ENCODE measurements around the gene MRPL37. TPM values are rescaled to one million over a fixed set of nuclear protein-coding genes. Genes with fewer than 3 reads are reported as not detected.

Gene MRPL37
- polyA plus RNA-seq, 3 donors: 7.5 to 47.8 (median 42.5) TPM

GRCh38 chr1:54156201-54156600 is 43.8 kb upstream of the MRPL37 start:
- Histone ChIP-seq H3K4me3 (replicated peaks in 1 of 3; ENCODE audit: low read depth in 2 of 3, low read length in 3 of 3) (no peak overlapping the region), H3K9ac (ENCODE audit: insufficient read depth, low read length, poor library complexity, severe bottlenecking) (no peak overlapping the region), H3K27me3 (ENCODE audit: control insufficient read depth in 2 of 2, insufficient read depth in 2 of 2, low read length in 2 of 2) (no peaks in the 10 kb centered on the region), H3K79me2 (ENCODE audit: insufficient read depth, low read length) (no peaks in the 10 kb centered on the region), H3K4me1 (ENCODE audit: control insufficient read depth in 1 of 2, insufficient read depth in 2 of 2, low read length in 2 of 2) (peaks cover 4% of the 10 kb centered on the region in 2 donors), H3K4me2 (replicated peaks; ENCODE audit: extremely low read depth, low read length, poor library complexity, severe bottlenecking) (no peak overlapping the region), H2AFZ (ENCODE audit: insufficient read depth, low read depth, low read length, poor library complexity, severe bottlenecking) (no peak overlapping the region), H3K36me3 (replicated peaks in 1 of 2; ENCODE audit: control insufficient read depth in 1 of 2, insufficient read depth in 2 of 2, low read length in 2 of 2) (no peaks in the 10 kb centered on the region), H3K9me3 (replicated peaks in 1 of 2; ENCODE audit: control insufficient read depth in 1 of 2, insufficient read depth in 1 of 2, low read length in 2 of 2) (no peaks in the 10 kb centered on the region), H4K20me1 (ENCODE audit: insufficient read depth, low read length) (no peaks in the 10 kb centered on the region), H3K27ac (ENCODE audit: low read depth in 1 of 2, low read length in 2 of 2) (no peak overlapping the region)
- H3K9me3 Mint-ChIP-seq: peaks cover 0 to 7% (median 0%) of the 10 kb centered on the region in 7 donors
- TF ChIP-seq CTCF (IDR thresholded peaks at IDR 0.05): no peak
- no peak overlapping the region for H3K4me3 Mint-ChIP-seq
- H3K36me3 Mint-ChIP-seq: no peaks in the 10 kb centered on the region
- intact Hi-C loops (cut with micrococcal nuclease): no loop called here
- WGBS (ENCODE audit: insufficient coverage): 67% methylated on average over 1 of the region's 3 CpGs
- no peak overlapping the region for H3K27ac Mint-ChIP-seq
- DNase-seq: no peak
- peaks cover 0 to 3% (median 0%) of the 10 kb centered on the region in 3 donors for H3K27me3 Mint-ChIP-seq (ENCODE audit: low read depth in 3 of 3)
- peaks cover 14% of the 10 kb centered on the region for H3K4me1 Mint-ChIP-seq

- no peak for DNase-seq
- no peaks in the 10 kb centered on the region for H3K36me3 ChIP-seq (replicated peaks in 1 of 2; ENCODE audit: control insufficient read depth in 1 of 2, insufficient read depth in 2 of 2, low read length in 2 of 2)
- H3K4me3 ChIP-seq (replicated peaks in 1 of 3; ENCODE audit: low read depth in 2 of 3, low read length in 3 of 3): no peak overlapping the region
- no peaks in the 10 kb centered on the region for H3K36me3 Mint-ChIP-seq
- H3K79me2 ChIP-seq (ENCODE audit: insufficient read depth, low read length): no peaks in the 10 kb centered on the region
- peaks cover 14% of the 10 kb centered on the region for H3K4me1 Mint-ChIP-seq
- H3K9ac ChIP-seq (ENCODE audit: insufficient read depth, low read length, poor library complexity, severe bottlenecking): no peak overlapping the region
- no peak overlapping the region for H3K4me3 Mint-ChIP-seq
- H3K4me2 ChIP-seq (replicated peaks; ENCODE audit: extremely low read depth, low read length, poor library complexity, severe bottlenecking): no peak overlapping the region
- H2AFZ ChIP-seq (ENCODE audit: insufficient read depth, low read depth, low read length, poor library complexity, severe bottlenecking): no peak overlapping the region
- H3K27ac ChIP-seq (ENCODE audit: low read depth in 1 of 2, low read length in 2 of 2): no peak overlapping the region
- H3K27me3 Mint-ChIP-seq (ENCODE audit: low read depth in 3 of 3): peaks cover 0 to 3% (median 0%) of the 10 kb centered on the region in 3 donors
- WGBS (ENCODE audit: insufficient coverage): 88% methylated on average over 7 of the region's 7 CpGs
- TF ChIP-seq CTCF (IDR thresholded peaks at IDR 0.05): no peak
- intact Hi-C loops (cut with micrococcal nuclease): no loop called here
- H3K9me3 ChIP-seq (replicated peaks in 1 of 2; ENCODE audit: control insufficient read depth in 1 of 2, insufficient read depth in 1 of 2, low read length in 2 of 2): no peaks in the 10 kb centered on the region
- H4K20me1 ChIP-seq (ENCODE audit: insufficient read depth, low read length): no peaks in the 10 kb centered on the region
- no peaks in the 10 kb centered on the region for H3K27me3 ChIP-seq (ENCODE audit: control insufficient read depth in 2 of 2, insufficient read depth in 2 of 2, low read length in 2 of 2)
- peak overlapping the region in 1 of 7 donors; percentile 45 for H3K27ac Mint-ChIP-seq
- H3K4me1 ChIP-seq (ENCODE audit: control insufficient read depth in 1 of 2, insufficient read depth in 2 of 2, low read length in 2 of 2): peaks cover 4% of the 10 kb centered on the region in 2 donors
- peaks cover 0 to 7% (median 1%) of the 10 kb centered on the region in 7 donors for H3K9me3 Mint-ChIP-seq
Observed at GRCh38 chr1:54156986-54157385, 43.0 kb upstream of the MRPL37 start.
